ENCODE results near the gene PHACTR1.
"Not testable (repeated sequence)": the region's sequence is repeated elsewhere in the genome, so short reads cannot be mapped to it uniquely, and the experiment has no call there.

PHACTR1 gene

DNA sequence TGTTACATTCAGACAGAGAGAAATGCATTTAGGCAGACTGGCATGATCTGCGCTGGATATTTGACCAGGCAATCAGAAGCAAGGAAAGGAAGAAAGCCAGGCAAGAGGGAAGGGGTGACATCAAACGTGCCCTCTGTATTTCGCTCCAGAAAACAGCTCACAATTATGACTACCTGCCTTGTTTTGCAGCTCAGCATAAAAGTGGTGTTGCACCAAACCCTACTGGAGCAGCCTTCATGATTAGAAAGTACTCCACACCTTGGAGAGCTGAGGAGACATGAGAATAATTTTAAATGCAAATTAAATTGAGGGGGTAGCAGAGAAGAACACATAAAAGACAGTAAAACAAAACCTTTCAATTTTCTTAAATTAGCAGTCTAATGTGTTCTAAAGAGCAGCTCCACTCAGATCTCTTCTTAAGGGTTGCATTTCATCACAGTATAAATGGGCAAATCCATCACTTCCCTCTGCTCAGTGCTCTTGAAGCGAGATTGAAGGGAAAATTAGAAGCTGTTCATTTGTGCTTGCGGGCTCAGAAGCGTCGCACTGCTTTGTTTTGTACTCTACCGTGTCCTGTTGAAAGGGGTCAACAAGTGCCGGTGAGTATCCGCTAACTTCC is at the start of gene PHACTR1:
TSS of gene PHACTR1 (plus strand) at position 470 of the 619 bp plus-strand sequence.
- no peak for DNase-seq (ENCODE audit: extremely low read depth in 1 of 2, low read depth in 1 of 2)

DNA sequence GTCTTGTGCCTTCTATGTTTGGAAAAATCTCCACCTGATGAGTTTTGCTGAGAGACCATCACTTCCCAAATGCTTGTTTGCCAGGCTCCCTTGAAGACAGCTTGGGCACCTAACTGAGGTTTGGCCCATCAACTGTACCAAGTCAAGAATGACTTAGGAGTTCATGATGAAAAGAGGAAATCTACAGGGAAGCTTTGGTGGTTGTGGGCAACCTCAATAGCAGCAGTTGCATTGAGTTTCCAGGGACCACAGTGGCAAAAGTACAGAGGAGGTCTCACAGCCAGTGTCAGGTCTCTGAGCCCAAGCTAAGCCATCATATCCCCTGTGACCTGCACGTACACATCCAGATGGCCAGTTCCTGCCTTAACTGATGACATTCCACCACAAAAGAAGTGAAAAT is 49.7 kb upstream of the PHACTR1 start:
- DNase-seq (ENCODE audit: extremely low read depth in 1 of 2, low read depth in 1 of 2), result no peak

- DNase-seq (ENCODE audit: extremely low read depth in 1 of 2, low read depth in 1 of 2), result no peak
These were observed 40.6 kb upstream of the PHACTR1 start for GRCh38 chr6:12675931-12676330.

GRCh38 chr6:12679341-12679740 is 37.2 kb upstream of the PHACTR1 start:
- DNase-seq (ENCODE audit: extremely low read depth in 1 of 2, low read depth in 1 of 2), result no peak

- no peak for DNase-seq (ENCODE audit: extremely low read depth in 1 of 2, low read depth in 1 of 2)
These were observed 23.4 kb upstream of the PHACTR1 start for GRCh38 chr6:12693122-12693521.

DNA sequence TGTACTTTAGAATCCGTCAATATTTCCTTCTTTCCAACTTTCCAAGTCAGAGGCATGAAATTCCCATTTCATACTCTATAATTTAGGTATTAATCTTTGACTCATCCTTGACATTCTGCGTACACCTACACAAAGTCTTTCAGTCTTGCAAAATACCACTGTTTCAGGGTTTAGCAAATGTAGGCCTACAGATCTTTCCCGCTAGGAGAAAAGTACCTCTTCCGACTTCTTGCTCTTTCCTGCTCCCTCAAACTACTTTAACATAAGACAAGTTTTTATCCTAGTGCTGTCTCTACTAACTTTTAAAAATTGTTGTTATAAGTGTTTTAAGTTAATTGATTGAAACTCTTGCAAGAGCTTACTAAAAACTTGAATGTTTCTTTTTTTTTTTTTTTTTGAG is 18.3 kb upstream of the PHACTR1 start:
- DNase-seq (ENCODE audit: extremely low read depth in 1 of 2, low read depth in 1 of 2), result no peak

- no peak for DNase-seq (ENCODE audit: extremely low read depth in 1 of 2, low read depth in 1 of 2)
These were observed 11.6 kb upstream of the PHACTR1 start for GRCh38 chr6:12704946-12705345.

GRCh38 chr6:12709116-12709515 is 7.5 kb upstream of the PHACTR1 start:
- no peak for DNase-seq (ENCODE audit: extremely low read depth in 1 of 2, low read depth in 1 of 2)

DNA sequence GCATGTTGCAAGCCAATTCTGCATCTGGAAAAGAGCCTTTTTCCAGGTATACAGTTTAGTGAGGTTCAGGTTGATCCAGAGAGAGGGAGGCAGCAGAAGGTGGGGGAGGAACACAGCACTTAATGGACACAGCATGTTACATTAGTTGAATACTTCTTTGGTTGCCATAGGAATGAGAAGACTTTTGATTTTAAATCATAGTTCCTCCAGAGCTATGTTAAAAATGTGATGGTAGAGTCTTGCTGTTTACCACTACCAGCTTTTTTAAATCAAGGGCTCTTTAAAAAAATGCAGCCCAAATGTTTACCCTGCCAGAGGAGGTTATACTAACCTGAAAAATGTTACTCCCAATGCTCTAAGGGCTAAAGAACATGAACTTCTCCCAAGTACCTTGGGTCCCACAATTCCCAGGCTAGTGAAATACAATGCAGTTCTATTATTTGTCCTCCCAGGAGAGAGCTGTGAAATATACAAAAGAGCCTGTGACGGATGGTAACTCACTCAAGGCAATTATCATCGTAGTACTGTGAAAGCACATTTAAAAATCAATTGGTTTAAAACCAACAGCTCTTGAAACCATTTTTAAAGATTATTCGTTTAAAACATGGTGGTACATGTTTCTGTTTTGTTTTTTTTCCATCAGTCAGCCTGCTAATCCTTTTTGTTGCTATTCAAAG is 6.9 kb upstream of the PHACTR1 start:
- no peak for DNase-seq (ENCODE audit: extremely low read depth in 1 of 2, low read depth in 1 of 2)

DNA sequence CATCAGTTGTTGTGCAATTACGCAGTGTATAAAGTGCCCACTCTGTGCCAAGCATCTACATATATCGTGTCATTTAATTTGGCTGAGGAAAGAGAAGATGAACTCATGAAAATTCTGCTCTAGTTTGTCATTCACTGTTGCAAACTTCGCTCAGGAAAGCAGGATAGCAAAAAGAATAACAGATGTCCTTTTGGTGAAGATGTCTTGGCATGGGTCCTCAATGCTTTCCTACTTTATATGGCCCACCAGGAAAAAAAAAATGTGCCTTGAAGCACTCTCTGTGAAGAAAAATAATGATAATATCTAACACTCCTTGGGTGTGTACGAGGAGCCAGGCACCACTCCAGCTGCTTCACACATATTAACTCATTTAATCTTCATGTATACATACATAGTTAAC is 5.6 kb upstream of the PHACTR1 start:
- no peak for DNase-seq (ENCODE audit: extremely low read depth in 1 of 2, low read depth in 1 of 2)

DNA sequence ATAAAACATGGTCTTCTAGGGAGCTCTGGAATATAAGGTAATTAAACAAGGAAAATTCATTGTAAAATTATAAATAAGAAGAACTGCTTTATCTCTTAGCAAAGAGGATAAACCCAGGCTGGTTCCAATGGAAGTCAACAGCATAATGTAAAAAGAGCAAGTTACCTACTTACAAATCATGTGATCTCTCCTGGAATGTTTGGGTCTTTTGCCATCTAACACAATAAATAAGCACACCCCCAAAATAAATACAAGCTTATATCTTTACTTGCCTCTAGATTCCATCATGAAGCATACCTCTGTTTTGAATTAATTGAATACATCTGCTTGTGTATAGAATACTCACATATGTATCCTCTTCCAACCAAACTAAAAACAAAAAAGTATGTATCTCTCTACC is 2.5 kb upstream of the PHACTR1 start:
- DNase-seq (ENCODE audit: extremely low read depth in 1 of 2, low read depth in 1 of 2), result no peak

DNA sequence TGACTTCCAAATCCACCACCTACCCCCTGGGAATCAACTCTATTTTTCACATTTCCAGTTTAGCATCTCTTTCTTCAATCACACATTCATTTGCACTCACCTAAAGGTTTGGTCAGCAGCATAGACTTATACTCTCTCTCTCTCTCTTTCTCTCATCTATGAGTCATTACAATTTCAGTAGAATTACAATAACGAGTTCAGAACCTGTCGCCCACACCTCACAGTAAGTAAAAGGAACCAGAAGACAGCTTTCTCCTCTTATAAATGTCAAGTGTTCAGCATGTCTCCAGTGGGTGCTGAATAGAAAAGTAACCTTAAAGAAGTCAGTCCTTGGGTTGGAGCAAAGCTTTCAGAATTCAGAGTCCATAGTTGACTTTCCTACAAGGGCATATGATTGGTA is 1.1 kb upstream of the PHACTR1 start:
- DNase-seq (ENCODE audit: extremely low read depth in 1 of 2, low read depth in 1 of 2), result no peak

- no peak for DNase-seq (ENCODE audit: extremely low read depth in 1 of 2, low read depth in 1 of 2)
These were observed 789 bp downstream of the PHACTR1 start for GRCh38 chr6:12717356-12717755.

- DNase-seq (ENCODE audit: extremely low read depth in 1 of 2, low read depth in 1 of 2), result no peak
These were observed 1.4 kb downstream of the PHACTR1 start for GRCh38 chr6:12718015-12718414.

DNA sequence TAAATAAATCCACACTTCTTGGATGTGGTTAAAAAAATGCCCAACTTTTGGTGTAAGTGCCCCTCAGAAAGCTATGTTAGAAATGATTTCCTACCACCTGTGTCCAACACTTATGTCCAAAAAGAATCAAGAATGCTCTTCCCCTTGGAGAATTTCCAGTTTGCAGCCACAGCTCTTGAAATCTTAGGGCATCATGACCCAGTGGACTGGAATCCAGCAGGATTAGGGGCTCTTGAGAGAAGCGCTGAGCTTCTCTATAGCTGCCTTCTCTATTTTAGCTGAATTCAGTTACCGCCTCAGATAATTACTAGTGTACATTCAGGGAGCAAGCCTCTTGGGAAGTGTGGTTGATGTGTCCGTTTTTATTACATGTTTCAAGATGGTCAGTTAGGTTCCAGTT is 2.5 kb downstream of the PHACTR1 start:
- no peak for DNase-seq (ENCODE audit: extremely low read depth in 1 of 2, low read depth in 1 of 2)

GRCh38 chr6:12720310-12720709 is 3.7 kb downstream of the PHACTR1 start:
- no peak for DNase-seq (ENCODE audit: extremely low read depth in 1 of 2, low read depth in 1 of 2)

DNA sequence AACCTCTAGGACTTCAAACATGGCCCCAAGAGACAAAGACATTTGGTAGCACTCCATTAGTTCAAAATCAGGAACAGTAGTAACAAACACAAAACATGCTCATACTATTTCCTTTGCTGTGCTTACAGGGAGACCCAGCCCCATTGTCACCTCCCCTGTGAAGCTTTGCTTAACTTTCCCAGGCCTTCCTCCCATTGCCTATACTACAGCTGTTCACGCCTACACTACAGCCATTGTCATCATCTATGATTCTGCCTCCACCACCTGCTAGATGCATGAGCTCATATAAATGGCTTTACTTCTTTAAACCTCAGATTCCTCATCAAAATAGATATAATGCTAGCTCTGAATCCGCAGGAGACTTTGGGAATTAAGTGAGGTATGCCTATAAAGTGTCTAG is 8.7 kb downstream of the PHACTR1 start:
- no peak for DNase-seq (ENCODE audit: extremely low read depth in 1 of 2, low read depth in 1 of 2)

GRCh38 chr6:12729467-12729866 is 12.9 kb downstream of the PHACTR1 start:
- no peak for DNase-seq (ENCODE audit: extremely low read depth in 1 of 2, low read depth in 1 of 2)

GRCh38 chr6:12730809-12731208 is 14.2 kb downstream of the PHACTR1 start:
- not testable (repeated sequence) for DNase-seq (ENCODE audit: extremely low read depth in 1 of 2, low read depth in 1 of 2)

DNA sequence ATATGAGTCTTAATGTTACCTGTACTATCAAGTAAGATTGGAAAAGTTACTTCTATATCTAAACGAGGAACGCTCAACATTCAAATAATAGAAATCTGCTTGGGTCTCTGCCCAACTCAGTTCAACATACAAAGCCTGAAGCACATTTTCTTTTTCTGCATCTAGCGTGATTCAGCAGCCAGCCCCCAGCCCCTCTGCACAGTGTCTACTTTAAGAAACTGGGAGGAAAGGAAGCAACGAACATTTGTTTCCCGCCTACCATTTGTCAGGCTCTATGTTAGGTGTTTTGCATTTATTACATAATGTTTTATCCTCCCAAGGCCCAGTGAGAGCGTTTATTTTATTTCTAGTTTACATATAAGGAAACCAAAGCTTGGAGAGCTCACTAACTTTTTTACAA is 17.3 kb downstream of the PHACTR1 start:
- no peak for DNase-seq (ENCODE audit: extremely low read depth in 1 of 2, low read depth in 1 of 2)

DNA sequence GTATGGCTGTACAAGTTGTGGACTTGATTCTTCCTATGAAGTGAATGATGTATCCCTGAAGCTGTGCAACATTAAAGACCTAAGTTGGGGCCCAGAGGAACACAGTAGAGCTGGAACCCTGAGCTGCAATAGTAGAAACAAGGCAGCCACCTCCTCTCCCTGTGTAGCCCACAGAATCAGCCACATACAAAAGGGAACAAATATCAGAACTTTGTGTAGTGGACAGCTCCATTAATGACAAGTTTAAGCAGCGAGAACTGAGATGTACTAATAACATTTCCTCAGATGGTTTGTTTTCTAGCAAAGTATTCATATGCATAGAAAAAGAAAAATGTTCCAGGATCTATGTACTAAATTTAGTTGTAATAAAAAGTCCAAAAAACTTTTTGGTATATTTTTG is 19.2 kb downstream of the PHACTR1 start:
- no peak for DNase-seq (ENCODE audit: extremely low read depth in 1 of 2, low read depth in 1 of 2)

- DNase-seq (ENCODE audit: extremely low read depth in 1 of 2, low read depth in 1 of 2), result no peak
These were observed 31.8 kb downstream of the PHACTR1 start for GRCh38 chr6:12748411-12748810.
